K562 (cell line): Measurements from ENCODE around the gene DIS3L2.

Experiments
- ETS2 ChIP-seq: IDR thresholded peaks from 2 replicates; pipeline ENCODE4 v1.6.1; 2016; ENCODE audit warnings: borderline replicate concordance, missing genetic modification characterization, mild to moderate bottlenecking, moderate library complexity, missing compliant biosample characterization; ENCODE audit not compliant: poor library complexity, severe bottlenecking
- FUS ChIP-seq: fragments of 200-400 bp; formaldehyde crosslinking; optimal IDR thresholded peaks from 2 replicates; pipeline ENCODE3; 2017; ENCODE audit warnings: low read depth, low read length
- GABPB1 ChIP-seq: sonication (generic); formaldehyde crosslinking; IDR thresholded peaks from 2 replicates; pipeline ENCODE4 v1.8.0; 2022; ENCODE audit warnings: mild to moderate bottlenecking, missing genetic modification reagents
- POLR2A ChIP-seq: fragments of 450-650 bp; conservative IDR thresholded peaks from 2 replicates; pipeline ENCODE4 v1.6.1; 2016
- TF ChIP-seq, protein P1 (sequence below): sonication (generic); formaldehyde crosslinking; IDR thresholded peaks from 2 replicates; pipeline ENCODE4 v1.4.0; 2020; ENCODE audit warnings: mild to moderate bottlenecking, missing genetic modification reagents

DNA sequence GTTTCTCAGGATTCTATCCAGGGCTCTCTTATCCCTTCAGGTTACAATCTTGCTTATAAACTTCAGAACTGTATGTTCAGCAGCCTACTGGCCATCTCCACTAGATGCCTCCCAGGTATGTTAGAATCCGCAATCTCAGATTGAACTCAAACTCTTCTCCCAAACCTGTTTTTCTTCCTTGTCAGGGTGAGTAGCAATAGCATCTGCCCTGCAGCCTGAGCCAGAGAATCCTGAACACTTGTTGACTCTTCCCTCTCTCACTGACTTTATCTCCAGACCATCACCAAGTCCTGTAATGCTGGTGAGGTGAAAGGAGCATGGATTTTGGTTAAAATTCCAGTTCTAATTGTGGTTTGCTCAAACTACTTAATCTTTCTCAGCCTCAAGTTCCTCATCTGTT is 334.5 kb downstream of the DIS3L2 start:
- TF ChIP-seq POLR2A: no peak
- TF ChIP-seq, protein P1, sequence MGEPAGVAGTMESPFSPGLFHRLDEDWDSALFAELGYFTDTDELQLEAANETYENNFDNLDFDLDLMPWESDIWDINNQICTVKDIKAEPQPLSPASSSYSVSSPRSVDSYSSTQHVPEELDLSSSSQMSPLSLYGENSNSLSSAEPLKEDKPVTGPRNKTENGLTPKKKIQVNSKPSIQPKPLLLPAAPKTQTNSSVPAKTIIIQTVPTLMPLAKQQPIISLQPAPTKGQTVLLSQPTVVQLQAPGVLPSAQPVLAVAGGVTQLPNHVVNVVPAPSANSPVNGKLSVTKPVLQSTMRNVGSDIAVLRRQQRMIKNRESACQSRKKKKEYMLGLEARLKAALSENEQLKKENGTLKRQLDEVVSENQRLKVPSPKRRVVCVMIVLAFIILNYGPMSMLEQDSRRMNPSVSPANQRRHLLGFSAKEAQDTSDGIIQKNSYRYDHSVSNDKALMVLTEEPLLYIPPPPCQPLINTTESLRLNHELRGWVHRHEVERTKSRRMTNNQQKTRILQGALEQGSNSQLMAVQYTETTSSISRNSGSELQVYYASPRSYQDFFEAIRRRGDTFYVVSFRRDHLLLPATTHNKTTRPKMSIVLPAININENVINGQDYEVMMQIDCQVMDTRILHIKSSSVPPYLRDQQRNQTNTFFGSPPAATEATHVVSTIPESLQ: no peak
- TF ChIP-seq GABPB1: no peak
- no peak for TF ChIP-seq FUS
- TF ChIP-seq ETS2: no peak
